ENCODE data around the gene ABHD14A. TPM values are rescaled to one million over a fixed set of nuclear protein-coding genes. Genes with fewer than 3 reads are reported as not detected.

ABHD14A gene
- 11.5 to 14.3 TPM (median 12.9 TPM) in 5 replicates for total RNA-seq (2022; extraction: Qiagen RNA extraction)

DNA sequence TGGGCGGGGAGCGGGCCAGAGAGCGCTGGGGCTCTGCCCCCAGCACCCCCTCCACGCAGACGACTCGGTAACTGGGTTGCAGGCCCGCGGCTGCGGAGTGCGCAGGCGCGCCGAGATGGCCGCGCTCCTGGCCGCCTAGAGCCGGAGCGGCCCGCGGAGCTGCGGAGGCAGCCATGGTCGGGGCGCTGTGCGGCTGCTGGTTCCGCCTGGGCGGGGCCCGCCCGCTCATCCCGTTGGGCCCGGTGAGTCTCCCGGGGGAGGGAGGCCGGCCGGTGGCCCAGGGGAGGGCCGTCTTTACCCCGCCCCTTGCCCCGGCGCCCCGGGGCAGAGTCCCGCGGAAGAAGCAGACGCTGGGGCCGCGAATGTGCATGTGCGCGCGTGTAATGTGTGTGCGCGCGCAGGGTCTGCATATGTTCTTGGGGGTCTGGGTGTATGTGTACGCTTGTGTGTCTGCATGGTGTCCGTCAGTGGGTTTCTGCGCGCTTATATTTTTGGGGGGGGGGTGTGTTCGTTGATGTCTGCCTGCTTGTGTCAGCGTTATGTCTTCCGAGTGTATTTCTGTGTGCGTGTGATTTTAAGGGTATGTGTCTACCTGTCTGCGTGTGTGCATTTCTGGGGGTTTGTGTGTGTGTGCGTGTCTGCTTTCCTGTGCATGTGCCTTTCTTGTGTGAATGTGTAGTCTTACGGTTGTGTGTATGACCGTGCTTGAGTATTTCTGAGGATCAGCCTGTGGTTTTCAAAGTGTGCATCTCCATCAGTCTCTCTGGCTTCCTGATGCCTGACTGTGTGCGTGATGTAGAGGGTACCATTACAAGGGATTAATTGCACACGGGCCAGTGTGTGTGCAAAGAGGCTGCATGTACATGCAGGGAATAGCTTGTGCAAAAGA is at the start of gene ABHD14A:
TSS of gene ABHD14A (plus strand) at position 102 of the 889 bp plus-strand sequence. CDS start at position 174, 72 bp downstream.

GRCh38 chr3:51941798-51942602 is 32.9 kb upstream of the ABHD14A start, which contains the start of the genes PARP3 and RRP9:
PARP3 (plus strand) TSS chr3:51942363; CDS start chr3:51943356, 993 bp downstream.
RRP9 (minus strand) TSS chr3:51941904; CDS start chr3:51941867, 37 bp downstream.

GRCh38 chr3:51955175-51955892 is 19.5 kb upstream of the ABHD14A start, which contains the start of gene GPR62:
GPR62 (plus strand) TSS chr3:51955381; CDS start chr3:51955653, 272 bp downstream.

GRCh38 chr3:51967384-51968169 is 7.3 kb upstream of the ABHD14A start, which contains the start of gene PCBP4:
PCBP4 (minus strand) TSS chr3:51967454; CDS start chr3:51961240, 6,214 bp downstream.

DNA sequence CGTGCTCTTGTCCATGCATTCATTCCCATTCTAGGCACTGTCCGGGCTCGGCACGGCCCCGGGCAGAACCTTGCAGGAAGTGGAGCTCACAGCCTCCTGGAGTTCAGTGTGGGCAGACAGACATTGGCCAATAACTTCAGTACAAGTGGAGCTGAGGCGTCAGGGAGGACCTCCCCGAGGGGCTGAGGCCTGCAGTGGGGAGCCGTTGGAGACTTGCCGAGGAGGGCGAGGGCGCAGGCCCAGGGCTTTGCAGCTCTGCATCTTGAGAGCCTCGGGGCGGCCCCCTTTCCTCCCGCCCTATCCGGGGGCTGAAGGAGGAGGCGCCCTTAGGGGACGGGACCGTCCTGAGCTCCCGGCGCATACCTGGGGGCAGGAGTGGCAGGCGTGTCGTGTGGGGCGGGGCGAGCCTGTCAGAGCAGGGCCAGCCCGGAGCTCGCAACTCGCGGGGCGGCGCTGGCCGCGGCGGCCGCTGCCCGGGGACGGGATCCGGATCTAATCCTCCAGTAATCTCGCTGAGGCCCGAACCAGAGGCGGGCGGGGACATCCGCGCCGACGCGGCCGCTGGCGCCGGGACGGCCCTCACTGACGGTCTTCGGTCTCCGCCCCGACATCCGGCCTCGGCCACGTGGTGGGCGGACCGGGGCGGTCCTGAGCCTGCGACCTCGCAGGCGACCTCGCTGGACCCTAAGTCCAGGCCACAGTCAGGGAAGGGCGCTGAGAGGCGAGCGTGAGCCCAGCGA is 8.1 kb downstream of the ABHD14A start, which contains the start of gene ACY1:
TSS of gene ACY1 (plus strand) at position 698 of the 740 bp plus-strand sequence. CDS start 530 bp downstream, outside the sequence.

GRCh38 chr3:51995346-51996163 is 20.7 kb downstream of the ABHD14A start, which contains the start of gene RPL29:
RPL29 (minus strand) TSS chr3:51995895; CDS start chr3:51995461, 434 bp downstream.

Other genes with a start within 250 kb of the ABHD14A start
- gene IQCF6, start 195.8 kb upstream of the ABHD14A start, total RNA-seq (2022; extraction: Qiagen RNA extraction), result not detected in 5 replicates
- not detected in 5 replicates for gene IQCF2, start 113.4 kb upstream of the ABHD14A start, total RNA-seq (2022; extraction: Qiagen RNA extraction)
- not detected in 5 replicates for gene IQCF5, start 99.5 kb upstream of the ABHD14A start, total RNA-seq (2022; extraction: Qiagen RNA extraction)
- not detected in 5 replicates for gene IQCF1, start 71.7 kb upstream of the ABHD14A start, total RNA-seq (2022; extraction: Qiagen RNA extraction)
- 34.5 to 44.7 TPM (median 41.2 TPM) in 5 replicates for gene RRP9, start 33.2 kb upstream of the ABHD14A start, total RNA-seq (2022; extraction: Qiagen RNA extraction)
- 7.5 to 10.6 TPM (median 8.7 TPM) in 5 replicates for gene PARP3, start 32.7 kb upstream of the ABHD14A start, total RNA-seq (2022; extraction: Qiagen RNA extraction)
- not detected in 5 replicates for gene GPR62, start 19.7 kb upstream of the ABHD14A start, total RNA-seq (2022; extraction: Qiagen RNA extraction)
- gene PCBP4, start 7.6 kb upstream of the ABHD14A start, total RNA-seq (2022; extraction: Qiagen RNA extraction), result 9.7 to 15.1 TPM (median 13.9 TPM) in 5 replicates
- gene ABHD14B, start 1.0 kb upstream of the ABHD14A start, total RNA-seq (2022; extraction: Qiagen RNA extraction), result 25.6 to 34.9 TPM (median 32.2 TPM) in 5 replicates
- 21.5 to 29.0 TPM (median 24.9 TPM) in 5 replicates for gene ACY1, start 8.5 kb downstream of the ABHD14A start, total RNA-seq (2022; extraction: Qiagen RNA extraction)
- 1,091 to 1,605 TPM (median 1,141 TPM) in 5 replicates for gene RPL29, start 20.8 kb downstream of the ABHD14A start, total RNA-seq (2022; extraction: Qiagen RNA extraction)
- 18.8 to 25.6 TPM (median 23.9 TPM) in 5 replicates for gene DUSP7, start 81.5 kb downstream of the ABHD14A start, total RNA-seq (2022; extraction: Qiagen RNA extraction)
- 15.8 to 19.0 TPM (median 18.2 TPM) in 5 replicates for gene POC1A, start 179.4 kb downstream of the ABHD14A start, total RNA-seq (2022; extraction: Qiagen RNA extraction)
- 42.1 to 49.2 TPM (median 46.6 TPM) in 5 replicates for gene ALAS1, start 223.1 kb downstream of the ABHD14A start, total RNA-seq (2022; extraction: Qiagen RNA extraction)